GM20000 (cell line): Measurements from ENCODE around the gene SPATA17.

ENCODE experiments used
- DNase-seq: peaks from one replicate; pipeline ENCODE4 v3.0.0; 2012; ENCODE audit warnings: low spot score
- CTCF ChIP-seq: IDR thresholded peaks from 2 replicates; pipeline ENCODE4 v1.5.1; 2012; ENCODE audit warnings: mild to moderate bottlenecking, control low read depth; ENCODE audit errors: extremely low read depth, missing control alignments

The SPATA17 gene

GRCh38 chr1:217605390-217605789 lies 25.8 kb upstream of the SPATA17 start:
- DNase-seq = no peak
- no peak for TF ChIP-seq CTCF

- TF ChIP-seq CTCF = no peak
- DNase-seq = no peak
These were observed 16.9 kb upstream of the SPATA17 start for GRCh38 chr1:217614200-217614712.

- no peak for TF ChIP-seq CTCF
- no peak for DNase-seq
These were observed 14.0 kb upstream of the SPATA17 start for GRCh38 chr1:217617126-217617525.

- peak; percentile 71 for DNase-seq
- no peak for TF ChIP-seq CTCF
These were observed 10.3 kb upstream of the SPATA17 start for GRCh38 chr1:217620814-217621213.

GRCh38 chr1:217622042-217622441 lies 9.1 kb upstream of the SPATA17 start:
- no peak for TF ChIP-seq CTCF

GRCh38 chr1:217626321-217626720 lies 4.8 kb upstream of the SPATA17 start:
- DNase-seq = no peak
- no peak for TF ChIP-seq CTCF

More at GRCh38 chr1:217622042-217622441, 9.1 kb upstream of the SPATA17 start:
- DNase-seq = no peak

- TF ChIP-seq CTCF = no peak
- no peak for DNase-seq
These were observed 3.7 kb upstream of the SPATA17 start for GRCh38 chr1:217627431-217627830.

GRCh38 chr1:217642455-217642854 lies 11.3 kb downstream of the SPATA17 start:
- no peak for TF ChIP-seq CTCF

More at GRCh38 chr1:217642455-217642854, 11.3 kb downstream of the SPATA17 start:
- DNase-seq = no peak
